NCI-H345 treated with DMSO at 0.1 percent for 48 hours (cell line): Measurements from ENCODE around the gene STARD7.
A peak's percentile ranks its signal among the peaks of the same experiment; 100 is the strongest.
"Not testable (repeated sequence)": the region's sequence is repeated elsewhere in the genome, so short reads cannot be mapped to it uniquely, and the experiment has no call there.

ENCODE experiments used
- DNase-seq: peaks from one replicate; lab custom pipeline; 2025; ENCODE audit not compliant: unreplicated experiment; lab: John Stamatoyannopoulos, UW

Gene STARD7

GRCh38 chr2:96208143-96209010, at the start of gene STARD7:
TSS of gene STARD7 (minus strand) at chr2:96208827. CDS start at chr2:96208434, 393 bp downstream.
- peak; percentile 95 for DNase-seq

GRCh38 chr2:96257744-96258143, 49.1 kb upstream of the STARD7 start:
- DNase-seq = not testable (repeated sequence)

DNA sequence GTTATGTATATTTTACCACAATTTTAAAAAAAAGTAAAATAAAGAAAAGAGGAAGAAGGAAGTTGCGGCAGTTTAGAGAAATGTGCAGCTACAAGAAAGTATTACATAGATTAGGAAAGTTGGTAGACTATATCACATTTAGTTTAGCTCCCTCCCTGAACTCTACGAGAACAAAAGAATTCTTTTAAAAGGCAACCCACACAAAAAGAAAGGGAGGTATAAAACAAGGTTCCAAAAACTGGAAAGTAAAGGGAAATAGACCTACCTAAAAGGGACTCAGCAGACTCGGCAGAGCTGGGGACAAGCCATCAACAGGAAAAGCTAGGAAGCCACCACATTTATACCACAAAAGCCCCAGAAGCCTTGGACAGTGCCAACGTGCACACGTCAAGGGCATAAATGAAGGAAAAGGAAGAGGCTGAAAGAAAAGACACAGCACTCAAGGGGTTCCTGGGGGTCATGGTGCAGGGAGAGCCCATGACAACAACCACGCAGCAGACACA, 48.0 kb upstream of the STARD7 start:
- DNase-seq = no peak

DNA sequence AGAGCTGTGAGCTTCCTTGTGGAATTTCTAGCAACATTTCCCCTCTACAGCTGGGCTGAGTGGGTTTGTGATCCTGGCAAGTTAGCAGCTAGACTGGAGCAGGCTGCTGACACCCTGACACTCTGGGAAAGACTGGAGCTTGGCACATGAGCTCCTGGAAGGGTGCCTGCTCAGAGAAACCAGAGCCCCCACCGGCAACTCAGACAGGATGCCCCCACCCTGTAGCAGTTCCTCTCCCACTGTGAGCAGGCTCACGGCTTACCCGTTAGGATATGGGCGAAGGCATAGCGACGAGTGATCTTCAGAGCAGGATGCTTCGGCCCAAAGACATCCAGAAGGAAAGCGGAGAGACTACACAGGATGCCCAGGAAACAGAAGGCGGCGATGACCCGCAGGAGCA, 45.9 kb upstream of the STARD7 start:
- no peak for DNase-seq

GRCh38 chr2:96253006-96253405, 44.4 kb upstream of the STARD7 start:
- DNase-seq = no peak

- DNase-seq = no peak
Observed at GRCh38 chr2:96252526-96252925, 43.9 kb upstream of the STARD7 start.

- DNase-seq = no peak
Observed at GRCh38 chr2:96251721-96252292, 43.2 kb upstream of the STARD7 start.

DNA sequence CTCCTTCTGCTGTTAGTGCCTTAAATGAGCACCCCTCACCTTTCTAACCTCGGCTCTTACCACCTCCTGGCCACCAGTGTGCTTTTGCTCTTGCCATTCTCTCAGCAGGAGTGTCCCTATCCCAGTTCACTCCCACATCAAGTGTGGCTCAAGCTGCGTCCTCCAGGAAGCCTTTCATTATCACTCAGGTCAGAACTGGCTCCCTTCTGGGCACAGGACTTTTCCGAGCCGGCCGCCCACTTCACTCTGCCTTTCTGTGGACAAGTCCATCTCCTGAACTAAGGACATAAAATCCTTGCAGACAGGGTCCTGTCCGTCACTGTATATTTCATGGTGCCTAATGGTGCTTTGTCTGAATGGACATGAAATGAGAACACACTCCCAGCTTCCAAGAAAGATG, 41.6 kb upstream of the STARD7 start:
- no peak for DNase-seq

GRCh38 chr2:96249654-96250053, 41.0 kb upstream of the STARD7 start:
- DNase-seq = no peak

- DNase-seq = no peak
Observed at GRCh38 chr2:96248624-96249023, 40.0 kb upstream of the STARD7 start.

- no peak for DNase-seq
Observed at GRCh38 chr2:96247896-96248295, 39.3 kb upstream of the STARD7 start.

DNA sequence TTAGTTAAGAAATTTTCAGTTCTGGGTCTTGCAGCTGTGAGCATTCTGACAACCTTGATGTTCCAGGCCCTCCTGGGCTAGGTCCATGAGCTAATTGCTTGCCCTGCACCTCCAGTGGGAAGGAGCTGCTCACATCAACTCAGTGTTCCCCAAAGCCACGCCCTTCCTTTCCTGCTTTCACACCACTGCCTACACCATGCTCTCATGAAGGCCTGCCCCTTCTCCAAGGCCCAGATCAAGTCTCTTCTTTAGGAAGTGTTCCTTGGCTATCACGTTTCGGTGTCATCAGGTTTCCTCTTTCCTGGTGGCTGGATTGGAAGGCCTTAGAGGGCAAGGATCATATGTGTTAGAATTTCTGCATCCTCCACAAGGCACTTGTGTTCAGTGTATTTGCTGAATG, 38.4 kb upstream of the STARD7 start:
- no peak for DNase-seq

DNA sequence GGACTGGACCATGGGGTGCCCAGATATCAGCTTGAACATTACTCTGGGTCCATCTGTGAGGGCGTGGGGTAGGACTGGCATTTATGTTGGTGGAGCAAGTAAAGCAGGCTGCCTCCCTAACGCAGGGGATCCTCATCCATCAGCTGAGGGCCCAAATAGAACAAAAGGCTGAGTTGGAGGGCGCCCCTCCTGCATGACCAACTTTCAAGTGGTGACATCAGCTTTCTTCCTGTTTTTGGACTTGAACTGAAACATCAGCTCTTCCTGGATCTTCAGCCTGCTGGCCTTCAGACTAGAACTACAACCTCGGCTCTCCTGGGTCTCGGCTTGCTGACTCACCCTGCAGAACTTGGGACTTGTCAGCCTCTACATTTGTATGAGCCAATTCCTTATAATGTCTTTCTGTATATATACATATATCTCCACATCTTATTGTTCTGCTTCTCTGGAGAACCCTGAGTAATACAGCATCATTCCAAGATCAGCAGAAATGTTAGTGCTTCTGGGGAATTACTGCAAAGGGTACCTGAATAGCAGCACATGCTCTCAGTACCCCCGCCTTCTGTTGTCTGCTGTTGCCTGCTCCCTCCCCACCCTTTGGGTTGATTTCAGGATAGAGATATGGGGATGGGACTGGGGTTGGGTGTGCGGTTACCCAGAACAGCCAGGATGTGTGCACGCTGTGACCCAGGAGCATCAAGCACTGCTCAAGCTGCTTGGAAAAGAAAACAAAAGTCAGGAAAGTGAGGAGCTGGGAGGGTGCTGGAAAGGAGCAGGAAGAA, 37.2 kb upstream of the STARD7 start:
- no peak for DNase-seq

DNA sequence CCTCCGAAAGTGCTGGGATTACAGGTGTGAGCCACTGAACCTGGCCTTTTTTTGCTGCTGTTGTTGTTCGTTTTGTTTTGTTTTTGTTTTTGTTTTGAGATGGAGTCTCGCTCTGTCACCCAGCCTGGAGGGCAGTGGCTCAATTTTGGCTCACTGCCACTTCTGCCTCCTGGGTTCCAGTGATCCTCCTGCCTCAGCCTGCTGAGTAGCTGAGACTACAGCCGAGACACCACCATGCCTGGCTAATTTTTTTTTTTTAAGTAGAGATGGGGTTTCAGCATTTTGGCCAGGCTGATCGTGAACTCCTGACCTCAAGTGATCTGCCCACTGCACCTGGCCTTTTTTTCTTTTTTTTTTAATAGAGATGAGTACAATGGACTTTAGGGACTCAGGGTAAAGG, 35.2 kb upstream of the STARD7 start:
- no peak for DNase-seq

- DNase-seq = no peak
Observed at GRCh38 chr2:96241900-96242611, 33.4 kb upstream of the STARD7 start.

DNA sequence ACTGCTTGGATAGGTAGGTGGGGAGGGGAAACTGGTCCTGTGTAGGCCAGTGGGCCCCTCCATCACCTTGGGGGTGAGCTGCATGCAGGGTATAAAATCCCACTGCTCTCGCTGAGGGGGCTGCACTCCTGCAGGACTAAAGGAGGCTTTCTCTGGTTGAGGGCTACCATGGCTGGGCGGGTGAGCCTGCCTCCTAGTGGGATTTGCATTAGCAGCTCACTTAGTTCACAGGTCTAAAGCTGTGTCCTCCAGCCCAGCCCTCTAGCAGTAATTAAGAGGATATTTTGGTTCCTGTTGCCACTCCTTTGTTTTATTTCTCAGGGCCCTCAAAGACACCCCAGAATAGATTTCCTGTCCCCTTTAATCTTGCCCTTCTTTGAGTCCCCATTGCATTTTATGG, 32.6 kb upstream of the STARD7 start:
- DNase-seq = no peak

GRCh38 chr2:96240341-96241038, 31.9 kb upstream of the STARD7 start:
- no peak for DNase-seq

DNA sequence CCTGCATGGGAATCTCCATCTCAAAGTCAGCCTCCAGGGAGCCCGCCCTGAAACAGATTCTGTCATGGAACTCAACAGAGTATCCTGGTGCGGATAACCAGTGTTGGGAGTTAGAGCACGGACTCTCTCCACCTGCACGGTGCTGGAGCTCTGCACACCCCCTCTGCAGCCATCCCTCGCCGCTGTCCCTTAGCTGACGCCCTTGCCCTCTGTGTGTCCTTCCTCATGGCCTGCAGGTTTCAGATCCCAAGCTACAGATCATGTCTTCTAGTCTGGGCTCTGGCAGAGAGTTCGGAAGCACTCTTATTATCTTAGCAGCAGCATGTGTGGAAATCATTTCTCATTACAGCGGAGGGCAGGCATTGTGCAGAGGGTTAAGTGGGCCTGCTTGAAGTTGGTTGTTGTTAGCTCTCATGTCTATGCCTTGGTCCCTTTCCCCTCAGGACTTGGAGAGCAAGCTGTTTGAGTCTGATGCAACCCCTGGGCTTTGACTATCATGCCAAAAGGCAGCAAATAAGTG, 31.2 kb upstream of the STARD7 start:
- no peak for DNase-seq

GRCh38 chr2:96239091-96239490, 30.5 kb upstream of the STARD7 start:
- no peak for DNase-seq

GRCh38 chr2:96238266-96238665, 29.6 kb upstream of the STARD7 start:
- no peak for DNase-seq
